CMK (cell line): ENCODE measurements around the gene YPEL3.

Experiments
- DNase-seq: peaks from one replicate; pipeline ENCODE4 v3.0.0-alpha.2; 2010; ENCODE audit warnings: low read depth

Gene YPEL3

DNA sequence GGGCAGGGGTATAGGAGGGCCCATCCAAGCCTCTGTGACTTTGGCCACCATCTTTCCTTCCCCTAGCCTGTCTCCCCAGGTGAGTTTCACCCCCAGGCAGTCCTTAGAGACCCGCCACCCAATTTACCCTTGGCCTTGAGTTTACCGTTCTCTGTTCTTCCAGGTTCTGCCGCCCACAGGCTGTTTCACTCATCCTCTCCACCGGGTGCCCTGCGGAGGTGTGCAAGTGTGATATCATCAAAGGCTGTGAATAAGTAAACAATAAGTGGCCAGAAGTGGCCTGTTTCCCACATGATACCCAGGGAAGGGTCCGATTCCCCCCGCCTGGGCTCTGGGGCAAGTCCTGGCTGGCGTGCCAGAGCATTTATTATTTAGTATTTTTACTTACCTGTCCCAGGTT, 49.8 kb downstream of the YPEL3 start:
- no peak for DNase-seq
